SU-DHL-6 (cell line): ENCODE measurements around the gene HCRTR1.

ENCODE experiments used
- H2AFZ ChIP-seq: fragments of 200-600 bp; sonication (generic); 2 replicates; pipeline ENCODE4 v1.6.1; 2014; ENCODE audit warnings: low read depth, mild to moderate bottlenecking, moderate library complexity, mixed read lengths, antibody characterized with exemption, low read length; ENCODE audit not compliant: severe bottlenecking
- H3F3A ChIP-seq: fragments of 200-600 bp; shearing (Covaris generic); 2 replicates; pipeline ENCODE4 v1.6.0; 2016; ENCODE audit warnings: antibody characterized with exemption, mild to moderate bottlenecking; ENCODE audit not compliant: insufficient read depth
- H3K27ac ChIP-seq: fragments of 200-600 bp; sonication (generic); 2 replicates; pipeline ENCODE4 v1.5.1; 2016; ENCODE audit warnings: low read depth, mild to moderate bottlenecking, low read length, moderate library complexity, mixed read lengths
- H3K27me3 ChIP-seq: fragments of 200-600 bp; sonication (generic), shearing (Covaris generic); 2 replicates; pipeline ENCODE4 v1.6.0; 2014; ENCODE audit warnings: mild to moderate bottlenecking, low read length
- H3K36me3 ChIP-seq: fragments of 200-600 bp; sonication (generic); 2 replicates; pipeline ENCODE4 v1.6.1; 2014; ENCODE audit warnings: mild to moderate bottlenecking, low read length, mixed read lengths
- H3K4me2 ChIP-seq: fragments of 300-600, 200-600 bp; shearing (Covaris generic), sonication (generic); 2 replicates; pipeline ENCODE4 v1.6.0; 2014; ENCODE audit warnings: low read length, low read depth, mild to moderate bottlenecking; ENCODE audit not compliant: poor library complexity, severe bottlenecking
- H3K4me3 ChIP-seq: fragments of 200-600 bp; sonication (generic); 2 replicates; pipeline ENCODE4 v1.5.1; 2014; ENCODE audit warnings: antibody characterized with exemption, low read length, mild to moderate bottlenecking, mixed read lengths; ENCODE audit not compliant: insufficient read depth, poor library complexity, severe bottlenecking
- H3K79me2 ChIP-seq: fragments of 200-600 bp; sonication (generic); 2 replicates; pipeline ENCODE4 v1.6.1; 2014; ENCODE audit warnings: mild to moderate bottlenecking, low read length, moderate library complexity; ENCODE audit not compliant: insufficient read depth
- H3K9ac ChIP-seq: fragments of 200-600 bp; sonication (generic); 2 replicates; pipeline ENCODE4 v1.7.0; 2014; ENCODE audit warnings: mild to moderate bottlenecking, low read length
- H3K9me2 ChIP-seq: fragments of 200-600 bp; sonication (generic); replicated peaks from 2 replicates; pipeline ENCODE4 v1.6.1; 2014; ENCODE audit warnings: low read length; ENCODE audit not compliant: insufficient read depth
- H3K9me3 ChIP-seq: fragments of 200-600 bp; sonication (generic); 2 replicates; pipeline ENCODE4 v1.6.1; 2014; ENCODE audit warnings: low read length, mixed read lengths; ENCODE audit not compliant: insufficient read depth
- H4K20me1 ChIP-seq: fragments of 200-600 bp; sonication (generic); 2 replicates; pipeline ENCODE4 v1.6.1; 2014; ENCODE audit warnings: low read depth, mild to moderate bottlenecking, antibody characterized with exemption, low read length, moderate library complexity, mixed read lengths
- EZH2phosphoT487 ChIP-seq: fragments of 200-600 bp; sonication (generic), shearing (Covaris generic); conservative IDR thresholded peaks from 2 replicates; pipeline ENCODE4 v1.6.1; 2018; ENCODE audit warnings: mild to moderate bottlenecking, antibody characterized with exemption, low read length, moderate library complexity, mixed read lengths
- TF ChIP-seq, protein P1 (sequence below): fragments of 200-600 bp; sonication (generic); IDR thresholded peaks from one replicate; pipeline ENCODE4 v1.5.1; 2017; ENCODE audit warnings: antibody characterized with exemption, mild to moderate bottlenecking, low read length, moderate library complexity; ENCODE audit not compliant: insufficient read depth, poor library complexity, severe bottlenecking

HCRTR1 gene

GRCh38 chr1:31609514-31610118, 7.9 kb upstream of the HCRTR1 start:
- H3K27ac ChIP-seq = no peak overlapping the region
- H3K27me3 ChIP-seq = no peaks in the 10 kb centered on the region
- H3K4me3 ChIP-seq = no peak overlapping the region
- no peak overlapping the region for H2AFZ ChIP-seq
- no peaks in the 10 kb centered on the region for H3F3A ChIP-seq
- no peak overlapping the region for H3K4me2 ChIP-seq
- H3K9me2 ChIP-seq = no peaks in the 10 kb centered on the region
- H3K36me3 ChIP-seq = no peaks in the 10 kb centered on the region
- no peaks in the 10 kb centered on the region for H3K79me2 ChIP-seq
- H3K9ac ChIP-seq = no peak overlapping the region
- TF ChIP-seq EZH2phosphoT487 = no peak
- TF ChIP-seq, protein P1, sequence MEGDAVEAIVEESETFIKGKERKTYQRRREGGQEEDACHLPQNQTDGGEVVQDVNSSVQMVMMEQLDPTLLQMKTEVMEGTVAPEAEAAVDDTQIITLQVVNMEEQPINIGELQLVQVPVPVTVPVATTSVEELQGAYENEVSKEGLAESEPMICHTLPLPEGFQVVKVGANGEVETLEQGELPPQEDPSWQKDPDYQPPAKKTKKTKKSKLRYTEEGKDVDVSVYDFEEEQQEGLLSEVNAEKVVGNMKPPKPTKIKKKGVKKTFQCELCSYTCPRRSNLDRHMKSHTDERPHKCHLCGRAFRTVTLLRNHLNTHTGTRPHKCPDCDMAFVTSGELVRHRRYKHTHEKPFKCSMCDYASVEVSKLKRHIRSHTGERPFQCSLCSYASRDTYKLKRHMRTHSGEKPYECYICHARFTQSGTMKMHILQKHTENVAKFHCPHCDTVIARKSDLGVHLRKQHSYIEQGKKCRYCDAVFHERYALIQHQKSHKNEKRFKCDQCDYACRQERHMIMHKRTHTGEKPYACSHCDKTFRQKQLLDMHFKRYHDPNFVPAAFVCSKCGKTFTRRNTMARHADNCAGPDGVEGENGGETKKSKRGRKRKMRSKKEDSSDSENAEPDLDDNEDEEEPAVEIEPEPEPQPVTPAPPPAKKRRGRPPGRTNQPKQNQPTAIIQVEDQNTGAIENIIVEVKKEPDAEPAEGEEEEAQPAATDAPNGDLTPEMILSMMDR = no peak
- H3K9me3 ChIP-seq = no peaks in the 10 kb centered on the region
- H4K20me1 ChIP-seq = no peaks in the 10 kb centered on the region

- H3K27ac ChIP-seq = no peak overlapping the region
- no peaks in the 10 kb centered on the region for H3K79me2 ChIP-seq
- H3K9me2 ChIP-seq = no peaks in the 10 kb centered on the region
- H3K27me3 ChIP-seq = no peaks in the 10 kb centered on the region
- H3F3A ChIP-seq = no peaks in the 10 kb centered on the region
- TF ChIP-seq, protein P1 = no peak
- TF ChIP-seq EZH2phosphoT487 = no peak
- no peak overlapping the region for H3K4me3 ChIP-seq
- no peaks in the 10 kb centered on the region for H4K20me1 ChIP-seq
- no peak overlapping the region for H3K4me2 ChIP-seq
- H2AFZ ChIP-seq = no peak overlapping the region
- no peak overlapping the region for H3K9ac ChIP-seq
- H3K9me3 ChIP-seq = no peaks in the 10 kb centered on the region
- no peaks in the 10 kb centered on the region for H3K36me3 ChIP-seq
These were observed 3.0 kb upstream of the HCRTR1 start for GRCh38 chr1:31614414-31615005.

GRCh38 chr1:31615414-31615813, 2.1 kb upstream of the HCRTR1 start:
- TF ChIP-seq EZH2phosphoT487 = no peak
- TF ChIP-seq, protein P1 = no peak
- no peaks in the 10 kb centered on the region for H3K79me2 ChIP-seq
- no peaks in the 10 kb centered on the region for H3K27me3 ChIP-seq
- no peaks in the 10 kb centered on the region for H3K9me2 ChIP-seq
- H3F3A ChIP-seq = no peaks in the 10 kb centered on the region
- no peaks in the 10 kb centered on the region for H3K36me3 ChIP-seq
- H4K20me1 ChIP-seq = no peaks in the 10 kb centered on the region
- H3K27ac ChIP-seq = no peak overlapping the region
- H2AFZ ChIP-seq = no peak overlapping the region
- H3K4me3 ChIP-seq = no peak overlapping the region
- H3K9ac ChIP-seq = no peak overlapping the region
- no peaks in the 10 kb centered on the region for H3K9me3 ChIP-seq
- H3K4me2 ChIP-seq = no peak overlapping the region
